Stomach (tissue), 9 donors: Measurements from ENCODE around the gene CDK3. TPM values are rescaled to one million over a fixed set of nuclear protein-coding genes. Genes with fewer than 3 reads are reported as not detected.
A peak's percentile ranks its signal among the peaks of the same experiment; 100 is the strongest.
"Not testable (repeated sequence)": the region's sequence is repeated elsewhere in the genome, so short reads cannot be mapped to it uniquely, and the experiment has no call there.

ENCODE experiments used
- DNase-seq, 2 donors: peaks; one replicate each; pipeline versions ENCODE4 v3.0.0 to v3.0.0-alpha.2; 2013 to 2019
- H3K27ac ChIP-seq, 5 donors: fragments of 200-600 bp in 4 of 5; sonication (generic) in 4 of 5; one replicate each; pipeline ENCODE4 v1.5.1; 2013 to 2019; ENCODE audit warnings: mild to moderate bottlenecking in 1 of 5, moderate library complexity in 1 of 5
- H3K27me3 ChIP-seq, 3 donors: fragments of 200-600 bp; sonication (generic); one replicate each; pipeline ENCODE4 v1.5.1; 2017 to 2019; ENCODE audit warnings: mixed run types in 1 of 3
- H3K36me3 ChIP-seq, 4 donors: fragments of 200-600 bp; sonication (generic); 1 replicate in 3 of 4; 2 replicates in 1 of 4; pipeline ENCODE4 v1.5.1; 2016 to 2019
- H3K4me1 ChIP-seq, 4 donors: fragments of 200-600 bp; sonication (generic); one replicate each; pipeline ENCODE4 v1.5.1; 2016 to 2019
- H3K4me3 ChIP-seq, 4 donors: fragments of 200-600 bp; sonication (generic) in 3 of 4; one replicate each; pipeline ENCODE4 v1.5.1; 2016 to 2019; ENCODE audit warnings: mild to moderate bottlenecking in 1 of 4
- H3K9me3 ChIP-seq, 4 donors: fragments of 200-600 bp; sonication (generic); one replicate each; pipeline ENCODE4 v1.5.1; 2016 to 2019
- EP300 ChIP-seq: sonication (generic); formaldehyde crosslinking; IDR thresholded peaks from one replicate; pipeline ENCODE4 v1.6.1; 2017; ENCODE audit warnings: antibody characterized with exemption
- POLR2A ChIP-seq, 4 donors: fragments of 450-650 bp; IDR thresholded peaks; one replicate each; pipeline ENCODE4 v1.6.1; 2016; ENCODE audit warnings: antibody characterized with exemption in 4 of 4, control low read depth in 2 of 4, mild to moderate bottlenecking in 1 of 4, moderate library complexity in 1 of 4
- POLR2AphosphoS5 ChIP-seq, 3 donors: sonication (generic); formaldehyde crosslinking; IDR thresholded peaks; one replicate each; pipeline ENCODE4 v1.6.1; 2016; ENCODE audit warnings: antibody characterized with exemption in 3 of 3
- WGBS, 5 donors: extraction: QIAGEN DNeasy Blood & Tissue Kit in 3 of 5; methylation state at CpG; one replicate each; pipeline versions ENCODE4 v1.1.5 to v1.1.7; 2013 to 2018; 5-methylcytosine and 5-hydroxymethylcytosine counted together
- intact Hi-C: fragments of 100-400 bp; cut with DNase I; formaldehyde crosslinking; loops from one replicate; pipeline ENCODE4 v1.15.1; 2023; ENCODE audit warnings: low total_unique reads
- polyA plus RNA-seq, 3 donors: library from polyadenylated mRNA; stranded (reverse); fragments of 200-250 nt; gene quantifications; one replicate each; pipeline ENCODE4 v1.2.3, GENCODE V29; 2013
- total RNA-seq, 5 donors: library from RNA; depleted of rRNA; stranded (reverse); fragments of >200 nt; gene quantifications; one replicate each; pipeline versions ENCODE4 v1.1.0 to v1.2.3, GENCODE V29; 2014 to 2016
- TF ChIP-seq, protein P1 (sequence below), 7 experiments: fragments of 450-650 bp in 4 of 7; fragments of 200-600 bp in 3 of 7; sonication (generic) in 3 of 7; IDR thresholded peaks; one replicate each; pipeline ENCODE4 v1.5.1; 2016 to 2019; ENCODE audit warnings: antibody characterized with exemption in 7 of 7, control low read depth in 2 of 7, mild to moderate bottlenecking in 1 of 7
- donor health status: healthy with polysubstance abuse.
- donor health status: Bipolar disorder and iron deficiency.
- donor health status: healthy.

CDK3 gene
- total and polyA plus RNA-seq, 8 donors, result 3.1 to 20.4 (median 8.2) TPM; not detected in 1

DNA sequence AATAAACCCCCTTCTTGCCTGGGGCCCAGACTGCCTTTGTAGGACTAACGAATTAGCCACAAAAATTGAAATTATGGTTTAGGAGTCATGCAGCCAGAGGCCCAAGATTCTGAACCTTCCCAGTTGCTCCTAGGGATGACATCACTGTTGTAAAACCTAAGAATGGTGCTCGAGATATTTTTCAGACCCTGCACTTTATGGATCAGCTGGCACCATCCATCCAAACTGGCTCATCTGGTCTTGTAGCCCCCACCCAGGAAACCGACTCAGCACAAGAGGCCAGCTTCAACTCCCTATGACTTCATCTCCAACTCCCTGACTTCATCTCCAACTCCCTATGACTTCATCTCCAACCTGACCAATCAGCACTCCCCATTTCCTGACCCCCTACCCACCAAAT lies 37.4 kb downstream of the CDK3 start:
- no peak for DNase-seq
- TF ChIP-seq POLR2AphosphoS5 (IDR thresholded peaks at IDR 0.05) (no peak), POLR2A (IDR thresholded peaks at IDR 0.05) (no peak), EP300 (no peak)
- TF ChIP-seq, protein P1, sequence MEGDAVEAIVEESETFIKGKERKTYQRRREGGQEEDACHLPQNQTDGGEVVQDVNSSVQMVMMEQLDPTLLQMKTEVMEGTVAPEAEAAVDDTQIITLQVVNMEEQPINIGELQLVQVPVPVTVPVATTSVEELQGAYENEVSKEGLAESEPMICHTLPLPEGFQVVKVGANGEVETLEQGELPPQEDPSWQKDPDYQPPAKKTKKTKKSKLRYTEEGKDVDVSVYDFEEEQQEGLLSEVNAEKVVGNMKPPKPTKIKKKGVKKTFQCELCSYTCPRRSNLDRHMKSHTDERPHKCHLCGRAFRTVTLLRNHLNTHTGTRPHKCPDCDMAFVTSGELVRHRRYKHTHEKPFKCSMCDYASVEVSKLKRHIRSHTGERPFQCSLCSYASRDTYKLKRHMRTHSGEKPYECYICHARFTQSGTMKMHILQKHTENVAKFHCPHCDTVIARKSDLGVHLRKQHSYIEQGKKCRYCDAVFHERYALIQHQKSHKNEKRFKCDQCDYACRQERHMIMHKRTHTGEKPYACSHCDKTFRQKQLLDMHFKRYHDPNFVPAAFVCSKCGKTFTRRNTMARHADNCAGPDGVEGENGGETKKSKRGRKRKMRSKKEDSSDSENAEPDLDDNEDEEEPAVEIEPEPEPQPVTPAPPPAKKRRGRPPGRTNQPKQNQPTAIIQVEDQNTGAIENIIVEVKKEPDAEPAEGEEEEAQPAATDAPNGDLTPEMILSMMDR (IDR thresholded peaks at IDR 0.05), result no peak
- no peaks in the 10 kb centered on the region for H3K27me3 ChIP-seq
- peak overlapping the region in 2 of 5 donors; percentile 3 to 77 for H3K27ac ChIP-seq
- H3K4me3 ChIP-seq, result no peak overlapping the region
- peaks cover 0 to 40% (median 6%) of the 10 kb centered on the region in 4 donors for H3K4me1 ChIP-seq
- H3K36me3 ChIP-seq, result peaks cover 46 to 58% (median 53%) of the 10 kb centered on the region in 4 donors
- intact Hi-C loops, result no loop called here
- no peaks in the 10 kb centered on the region for H3K9me3 ChIP-seq
- 73 to 88% (median 80%) methylated on average over 3 of the region's 3 CpGs for WGBS, 5 donors

DNA sequence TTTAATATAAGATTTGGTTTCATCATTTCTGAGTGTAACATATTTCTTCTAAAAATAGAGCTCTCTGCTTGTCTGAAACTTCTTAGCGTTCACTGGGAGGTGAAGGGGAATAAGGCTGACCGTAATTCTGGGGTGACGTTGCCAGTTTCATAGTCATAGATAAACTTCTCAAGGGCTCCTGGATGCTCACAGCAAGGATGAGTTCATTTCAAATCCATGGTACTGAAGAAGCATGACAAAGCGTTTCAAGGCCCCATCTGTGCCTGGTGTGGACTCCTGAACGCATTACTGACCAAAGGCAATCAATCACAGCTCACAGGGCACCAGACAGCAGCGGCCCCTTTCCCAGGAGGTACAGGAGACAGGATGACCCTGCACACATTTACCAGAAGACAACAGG lies 38.5 kb downstream of the CDK3 start:
- H3K4me3 ChIP-seq, result no peak overlapping the region
- TF ChIP-seq POLR2A (IDR thresholded peaks at IDR 0.05) (no peak), EP300 (no peak), POLR2AphosphoS5 (IDR thresholded peaks at IDR 0.05) (peak in 2 of 3 donors; percentile 1 to 47)
- TF ChIP-seq, protein P1 (IDR thresholded peaks at IDR 0.05), result no peak
- H3K4me1 ChIP-seq, result peaks cover 0 to 32% (median 6%) of the 10 kb centered on the region in 4 donors
- no peaks in the 10 kb centered on the region for H3K27me3 ChIP-seq
- H3K9me3 ChIP-seq, result no peaks in the 10 kb centered on the region
- intact Hi-C loops, result no loop called here
- H3K36me3 ChIP-seq, result peaks cover 56 to 69% (median 63%) of the 10 kb centered on the region in 4 donors
- H3K27ac ChIP-seq, result peak overlapping the region in 3 of 5 donors; percentile 7 to 77 (median 46)
- DNase-seq, result no peak
- 76 to 85% (median 80%) methylated on average over 6 of the region's 6 CpGs for WGBS, 5 donors

DNA sequence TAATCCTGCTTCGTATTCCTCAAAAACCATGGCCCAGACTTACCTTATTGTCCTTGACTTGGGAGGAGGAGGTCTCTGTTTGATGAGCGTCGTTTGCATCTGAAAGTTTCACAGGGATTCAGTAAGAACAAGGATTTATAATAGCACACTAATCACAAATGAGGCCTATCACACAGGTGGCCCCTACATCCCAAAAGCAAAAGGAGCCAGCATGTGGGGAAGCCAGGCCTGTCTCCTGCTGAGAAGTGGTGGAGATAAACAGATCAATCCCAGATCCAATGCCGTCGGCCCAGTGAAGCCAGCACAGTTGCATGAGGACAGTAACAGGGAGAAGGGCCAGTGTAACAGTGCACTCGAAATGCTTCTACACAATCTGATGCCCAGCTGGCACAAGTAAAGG lies 39.7 kb downstream of the CDK3 start:
- Histone ChIP-seq H3K27ac (peak overlapping the region in 1 of 5 donors; percentile 77), H3K36me3 (peaks cover 69 to 81% (median 76%) of the 10 kb centered on the region in 4 donors), H3K4me1 (peaks cover 0 to 24% (median 6%) of the 10 kb centered on the region in 4 donors), H3K9me3 (no peaks in the 10 kb centered on the region), H3K27me3 (no peaks in the 10 kb centered on the region), H3K4me3 (no peak overlapping the region)
- TF ChIP-seq EP300 (no peak), POLR2A (IDR thresholded peaks at IDR 0.05) (no peak), POLR2AphosphoS5 (IDR thresholded peaks at IDR 0.05) (no peak)
- TF ChIP-seq, protein P1 (IDR thresholded peaks at IDR 0.05), result no peak
- intact Hi-C loops, result no loop called here
- DNase-seq, result no peak
- 72 to 83% (median 77%) methylated on average over 6 of the region's 6 CpGs for WGBS, 5 donors

DNA sequence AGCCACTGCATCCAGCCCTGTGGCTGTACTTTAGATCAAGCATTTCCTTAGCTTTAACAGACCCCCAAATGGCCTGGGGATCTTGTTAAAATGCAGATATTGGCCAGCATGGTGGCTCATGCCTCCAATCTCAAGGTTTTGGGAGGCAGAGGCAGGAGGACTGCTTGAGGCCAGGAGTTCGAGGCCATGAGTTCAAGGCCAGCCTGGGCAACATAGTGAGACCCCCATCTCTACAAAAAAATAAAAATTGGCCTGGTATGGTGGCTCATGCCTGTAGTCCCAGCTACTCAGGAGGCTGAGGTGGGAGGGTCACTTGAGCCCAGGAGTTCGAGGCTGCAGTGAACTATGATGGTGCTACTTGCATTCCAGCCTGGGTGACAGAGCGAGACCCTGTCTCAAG lies 42.2 kb downstream of the CDK3 start:
- intact Hi-C loops, H3K9me3 ChIP-seq, H3K27me3 ChIP-seq, H3K4me3 ChIP-seq, H3K27ac ChIP-seq, H3K4me1 ChIP-seq, DNase-seq: not testable (repeated sequence)
- WGBS, 5 donors, result 94 to 100% (median 98%) methylated on average over 3 of the region's 3 CpGs
- H3K36me3 ChIP-seq, result peaks cover 93 to 100% (median 99%) of the 10 kb centered on the region in 4 donors

DNA sequence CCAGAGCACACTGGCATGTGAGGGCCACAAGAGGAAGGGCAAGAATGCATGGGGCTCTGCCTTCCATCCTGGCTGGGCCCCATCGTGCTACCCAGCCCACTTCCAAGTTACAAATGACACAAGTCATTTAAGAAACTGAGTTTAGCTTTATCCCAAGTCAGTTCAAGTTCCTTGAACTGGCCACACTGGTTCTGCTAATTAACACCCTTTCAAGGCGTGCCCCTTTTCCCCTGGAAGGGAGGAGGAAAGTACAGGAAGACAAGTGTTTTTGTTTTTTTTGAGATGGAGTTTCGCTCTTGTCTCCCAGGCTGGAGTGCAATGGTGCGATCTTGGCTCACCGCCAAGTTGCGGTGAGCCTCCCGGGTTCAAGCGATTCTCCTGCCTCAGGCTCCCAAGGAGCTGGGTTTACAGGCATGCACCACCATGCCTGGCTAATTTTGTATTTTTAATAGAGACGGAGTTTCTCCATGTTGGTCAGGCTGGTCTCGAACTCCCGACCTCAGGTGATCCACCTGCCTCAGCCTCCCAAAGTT lies 43.9 kb downstream of the CDK3 start:
- H3K27ac ChIP-seq, H3K9me3 ChIP-seq, H3K27me3 ChIP-seq, intact Hi-C loops, H3K4me3 ChIP-seq, DNase-seq, H3K4me1 ChIP-seq: not testable (repeated sequence)
- peaks cover 99 to 100% (median 100%) of the 10 kb centered on the region in 4 donors for H3K36me3 ChIP-seq
- WGBS, 5 donors, result 76 to 82% (median 80%) methylated on average over 9 to 11 of the region's 11 CpGs
